HepG2 (cell line): ENCODE data around the gene SLC6A4. TPM values are rescaled to one million over a fixed set of nuclear protein-coding genes. Genes with fewer than 3 reads are reported as not detected.

ENCODE experiments used
- DMAP1 ChIP-seq: IDR thresholded peaks from 2 replicates; pipeline ENCODE4 v1.6.1; 2016
- HMGXB4 ChIP-seq, 2 experiments: sonication (generic) in 1 of 2; formaldehyde crosslinking in 1 of 2; IDR thresholded peaks; 2 replicates each; pipeline versions ENCODE4 v1.4.0 to v1.6.1; 2018 to 2020; ENCODE audit warnings: missing genetic modification reagents in 2 of 2, borderline replicate concordance in 1 of 2, low read depth in 1 of 2, mild to moderate bottlenecking in 1 of 2, missing biosample characterization in 1 of 2
- IRF9 ChIP-seq: sonication (generic); formaldehyde crosslinking; IDR thresholded peaks from 2 replicates; pipeline ENCODE4 v1.8.0; 2022; ENCODE audit warnings: missing genetic modification reagents, mild to moderate bottlenecking, borderline replicate concordance
- KMT2A ChIP-seq: sonication (generic); formaldehyde crosslinking; IDR thresholded peaks from 2 replicates; pipeline ENCODE4 v1.4.0; 2020; ENCODE audit warnings: missing genetic modification reagents
- MLX ChIP-seq: IDR thresholded peaks from 2 replicates; pipeline ENCODE4 v1.6.1; 2016
- MTERF4 ChIP-seq: sonication (generic); formaldehyde crosslinking; IDR thresholded peaks from 2 replicates; pipeline ENCODE4 v1.8.0; 2023; ENCODE audit warnings: mild to moderate bottlenecking, missing genetic modification reagents
- MYPOP ChIP-seq: sonication (generic); formaldehyde crosslinking; IDR thresholded peaks from 2 replicates; pipeline ENCODE4 v1.8.1; 2023; ENCODE audit warnings: mild to moderate bottlenecking, moderate library complexity, missing genetic modification reagents
- PCBP1 ChIP-seq: fragments of 200-400 bp; formaldehyde crosslinking; IDR thresholded peaks from 2 replicates; pipeline ENCODE4 v1.6.1; 2017; ENCODE audit warnings: mild to moderate bottlenecking, low read depth, low read length, borderline replicate concordance
- POGK ChIP-seq: sonication (generic); formaldehyde crosslinking; conservative IDR thresholded peaks from 2 replicates; pipeline ENCODE4 v1.8.0; 2022; ENCODE audit warnings: mild to moderate bottlenecking, moderate library complexity, missing genetic modification reagents
- YEATS4 ChIP-seq: sonication (generic); formaldehyde crosslinking; IDR thresholded peaks from 2 replicates; pipeline ENCODE4 v1.4.0; 2020; ENCODE audit warnings: missing genetic modification reagents, borderline replicate concordance
- ZBED4 ChIP-seq: sonication (generic); formaldehyde crosslinking; IDR thresholded peaks from 2 replicates; pipeline ENCODE4 v1.4.0; 2020; ENCODE audit warnings: missing genetic modification reagents, borderline replicate concordance
- ZNF512B ChIP-seq: sonication (generic); formaldehyde crosslinking; IDR thresholded peaks from 2 replicates; pipeline ENCODE4 v1.5.1; 2020; ENCODE audit warnings: missing genetic modification reagents, mild to moderate bottlenecking, borderline replicate concordance
- ZNF772 ChIP-seq: sonication (generic); formaldehyde crosslinking; IDR thresholded peaks from 2 replicates; pipeline ENCODE4 v1.5.0; 2020; ENCODE audit warnings: mild to moderate bottlenecking, missing genetic modification reagents
- polyA plus RNA-seq, 8 experiments: library from polyadenylated mRNA; depleted of rRNA in 3 of 8; stranded (reverse) in 7 of 8; unstranded in 1 of 8; fragments of >200 nt; fragmentation: Illumina TruSeq in 4 of 8; extraction: Trizol in 4 of 8; gene quantifications; 2 replicates each; pipeline versions ENCODE4 v1.2.1 to v1.2.3, GENCODE V29; 2011 to 2016; ENCODE audit warnings: low read depth in 4 of 8, missing spikeins in 1 of 8, mixed read lengths in 1 of 8; ENCODE audit not compliant: insufficient read depth in 1 of 8
- total RNA-seq, 5 experiments: library from RNA; depleted of rRNA; stranded (reverse); fragments of >200 nt; fragmentation: Illumina TruSeq; extraction: Trizol; gene quantifications; 2 replicates each; pipeline ENCODE4 v1.2.3, GENCODE V29; 2016; ENCODE audit warnings: low read depth in 1 of 5

The SLC6A4 gene
- total and polyA plus RNA-seq, 2 of the 13 experiments (the other 11 are each of a cell fraction or from before 2014, with no cell fraction given), result 7.6 to 20.3 TPM

- TF ChIP-seq ZBED4 (CRISPR knock-in tag) (no peak), YEATS4 (CRISPR knock-in tag) (no peak), ZNF772 (CRISPR knock-in tag) (0 out of 2 replicates have a peak, but pooled peaks have one; percentile 23), PCBP1 (no peak), MTERF4 (CRISPR knock-in tag) (no peak; the same call in 1 of the 2 replicates), MYPOP (peak; percentile 60), DMAP1 (peak; percentile 37; the same call in 1 of the 2 replicates), IRF9 (CRISPR knock-in tag) (0 out of 2 replicates have a peak, but pooled peaks have one; percentile 39), ZNF512B (CRISPR knock-in tag) (no peak), MLX (no peak), KMT2A (CRISPR knock-in tag) (0 out of 2 replicates have a peak, but pooled peaks have one; percentile 31), HMGXB4 (CRISPR knock-in tag; IDR thresholded peaks at IDR 0.05; ENCODE audit: borderline replicate concordance in 1 of 2, low read depth in 1 of 2) (0 out of 4 replicates have a peak, but pooled peaks of 1 of the 2 experiments have one; percentile 11), POGK (no peak)
Measured at GRCh38 chr17:30222721-30223175, 12.7 kb downstream of the SLC6A4 start (continued).
